CD14-positive monocyte (primary cell): ENCODE measurements around the gene GRID1. TPM values are rescaled to one million over a fixed set of nuclear protein-coding genes. Genes with fewer than 3 reads are reported as not detected.
A peak's percentile ranks its signal among the peaks of the same experiment; 100 is the strongest.

Experiments
- DNase-seq, 3 donors: peaks; one replicate each; pipeline ENCODE4 v3.0.0-alpha.2; 2011 to 2022
- H2AFZ ChIP-seq: 2 replicates; pipeline ENCODE4 v1.6.0; 2012; ENCODE audit warnings: mild to moderate bottlenecking, low read depth, low read length, inconsistent platforms; ENCODE audit not compliant: insufficient read depth, poor library complexity, severe bottlenecking
- H3K27ac ChIP-seq, 2 donors: 1 replicate in 1 of 2; 2 replicates in 1 of 2; pipeline ENCODE4 v1.5.1; 2012 to 2013; ENCODE audit warnings: low read length in 2 of 2, control low read depth in 1 of 2, inconsistent platforms in 1 of 2, low read depth in 1 of 2, mild to moderate bottlenecking in 1 of 2
- H3K27me3 ChIP-seq, 2 donors: one replicate each; pipeline versions ENCODE4 v1.6.0 to v1.6.1; 2011 to 2013; ENCODE audit warnings: low read length in 2 of 2; ENCODE audit not compliant: control insufficient read depth in 2 of 2, insufficient read depth in 2 of 2
- H3K36me3 ChIP-seq, 2 donors: replicated peaks in 1 of 2; 1 replicate in 1 of 2; 2 replicates in 1 of 2; pipeline versions ENCODE4 v1.5.1 to v1.6.1; 2012 to 2013; ENCODE audit warnings: low read length in 2 of 2, control low read depth in 1 of 2, inconsistent platforms in 1 of 2, mild to moderate bottlenecking in 1 of 2; ENCODE audit not compliant: insufficient read depth in 2 of 2, control insufficient read depth in 1 of 2
- H3K4me1 ChIP-seq, 2 donors: 1 replicate in 1 of 2; 2 replicates in 1 of 2; pipeline versions ENCODE4 v1.5.1 to v1.6.1; 2012 to 2013; ENCODE audit warnings: low read length in 2 of 2, control low read depth in 1 of 2, inconsistent platforms in 1 of 2, mild to moderate bottlenecking in 1 of 2, moderate library complexity in 1 of 2; ENCODE audit not compliant: insufficient read depth in 2 of 2, control insufficient read depth in 1 of 2
- H3K4me2 ChIP-seq: replicated peaks from 2 replicates; pipeline ENCODE3; 2012; ENCODE audit warnings: low read length, moderate library complexity, mild to moderate bottlenecking; ENCODE audit not compliant: poor library complexity, severe bottlenecking; ENCODE audit errors: extremely low read depth
- H3K4me3 ChIP-seq, 3 experiments: fragments of 200-600 bp in 1 of 3; sonication (generic) in 1 of 3; replicated peaks in 1 of 3; 1 replicate in 2 of 3; 2 replicates in 1 of 3; pipeline ENCODE4 v1.5.1; 2011 to 2013; ENCODE audit warnings: low read length in 3 of 3, mild to moderate bottlenecking in 3 of 3, control low read depth in 2 of 3, low read depth in 2 of 3, inconsistent platforms in 1 of 3, moderate library complexity in 1 of 3
- H3K79me2 ChIP-seq: 2 replicates; pipeline ENCODE4 v1.6.0; 2012; ENCODE audit warnings: mild to moderate bottlenecking, control low read depth, inconsistent platforms, low read length, moderate library complexity; ENCODE audit not compliant: insufficient read depth
- H3K9ac ChIP-seq: 2 replicates; pipeline ENCODE4 v1.6.0; 2017; ENCODE audit warnings: low read length, mild to moderate bottlenecking; ENCODE audit not compliant: insufficient read depth, poor library complexity, severe bottlenecking
- H3K9me3 ChIP-seq, 2 donors: replicated peaks in 1 of 2; 1 replicate in 1 of 2; 2 replicates in 1 of 2; pipeline versions ENCODE4 v1.5.1 to v1.6.1; 2012 to 2013; ENCODE audit warnings: low read length in 2 of 2, control low read depth in 1 of 2; ENCODE audit not compliant: control insufficient read depth in 1 of 2, insufficient read depth in 1 of 2
- H4K20me1 ChIP-seq: 2 replicates; pipeline ENCODE4 v1.6.0; 2012; ENCODE audit warnings: mild to moderate bottlenecking, low read length, control low read depth, moderate library complexity; ENCODE audit not compliant: insufficient read depth
- H3K27ac Mint-ChIP-seq, 7 donors: one replicate each; pipeline ENCODE4 v1.8.0; 2020; ENCODE audit warnings: mild to moderate bottlenecking in 7 of 7, mixed read lengths in 7 of 7, moderate library complexity in 6 of 7, inconsistent platforms in 2 of 7
- H3K27me3 Mint-ChIP-seq, 3 donors: one replicate each; pipeline ENCODE4 v1.8.0; 2021 to 2022; ENCODE audit warnings: low read depth in 3 of 3, mild to moderate bottlenecking in 3 of 3, mixed read lengths in 3 of 3, moderate library complexity in 3 of 3, inconsistent platforms in 1 of 3
- H3K36me3 Mint-ChIP-seq, 2 donors: one replicate each; pipeline ENCODE4 v1.8.0; 2020; ENCODE audit warnings: mixed read lengths in 2 of 2, inconsistent platforms in 1 of 2, mild to moderate bottlenecking in 1 of 2
- H3K4me1 Mint-ChIP-seq: one replicate; pipeline ENCODE4 v1.8.0; 2020; ENCODE audit warnings: mild to moderate bottlenecking, mixed read lengths
- H3K4me3 Mint-ChIP-seq, 2 donors: one replicate each; pipeline ENCODE4 v1.8.0; 2020; ENCODE audit warnings: mild to moderate bottlenecking in 2 of 2, mixed read lengths in 2 of 2, moderate library complexity in 1 of 2
- H3K9me3 Mint-ChIP-seq, 7 donors: one replicate each; pipeline ENCODE4 v1.8.0; 2020 to 2022; ENCODE audit warnings: mixed read lengths in 7 of 7, mild to moderate bottlenecking in 6 of 7, moderate library complexity in 6 of 7, inconsistent platforms in 2 of 7
- CTCF ChIP-seq: fragments of 200-600 bp; IDR thresholded peaks from one replicate; pipeline ENCODE4 v1.8.0; 2022; ENCODE audit warnings: antibody characterized with exemption, mild to moderate bottlenecking
- WGBS: methylation state at CpG from one replicate; pipeline ENCODE4 v1.1.5; 2013; ENCODE audit warnings: missing lambda C conversion rate; ENCODE audit not compliant: insufficient coverage; 5-methylcytosine and 5-hydroxymethylcytosine counted together
- intact Hi-C, 2 donors: fragments of 100-400 bp; cut with micrococcal nuclease; formaldehyde crosslinking; loops; one replicate each; pipeline versions ENCODE4 v1.15.0 to v1.15.1; 2023
- polyA plus RNA-seq, 3 donors: library from polyadenylated mRNA; depleted of rRNA in 1 of 3; unstranded in 2 of 3; stranded (reverse) in 1 of 3; fragments of 300-500 nt in 2 of 3; fragments of >200 nt in 1 of 3; fragmentation: Illumina TruSeq in 2 of 3; gene quantifications; 1 replicate in 2 of 3; 2 replicates in 1 of 3; pipeline ENCODE4 v1.2.3, GENCODE V29; 2012 to 2021

Gene GRID1
- polyA plus RNA-seq, 3 donors = not detected

DNA sequence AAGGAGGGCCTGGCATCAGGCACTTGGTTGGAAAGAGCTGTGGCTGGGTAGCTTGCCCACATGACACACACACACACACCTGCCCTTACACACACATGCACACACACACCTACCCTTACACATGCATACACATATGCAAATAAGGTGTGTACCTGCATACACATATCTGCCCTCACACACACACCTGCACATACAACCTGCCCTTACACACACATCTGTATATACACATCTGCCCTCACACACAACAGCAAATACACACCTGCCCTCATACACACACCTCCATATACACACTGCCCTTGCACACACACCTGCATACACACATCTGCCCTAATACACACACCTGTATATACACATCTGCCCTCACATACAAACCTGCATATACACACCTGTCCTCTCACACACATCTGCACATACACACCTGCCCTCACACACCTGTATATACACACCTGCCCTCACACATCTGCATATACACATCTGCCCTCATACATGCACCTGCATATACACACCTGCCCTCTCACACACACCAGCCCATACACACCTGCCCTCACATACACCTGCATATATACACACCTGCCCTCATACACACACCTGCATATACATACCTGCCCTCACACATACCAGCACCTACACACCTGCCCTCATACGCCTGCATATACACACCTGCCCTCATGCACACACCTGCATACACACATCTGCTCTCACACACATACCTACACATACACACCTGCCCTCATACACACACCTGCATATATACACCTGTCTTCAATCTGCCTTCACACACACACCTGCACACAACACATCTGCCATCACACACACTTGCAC lies 82.9 kb downstream of the GRID1 start:
- no peaks in the 10 kb centered on the region for H3K4me1 ChIP-seq
- H3K9me3 ChIP-seq = peaks cover 0 to 8% of the 10 kb centered on the region in 2 donors
- no peak for DNase-seq
- Mint-ChIP-seq H3K4me1 (no peaks in the 10 kb centered on the region), H3K4me3 (no peak overlapping the region), H3K27ac (peak overlapping the region in 1 of 7 donors; percentile 67), H3K36me3 (no peaks in the 10 kb centered on the region), H3K9me3 (peaks cover 0 to 12% (median 8%) of the 10 kb centered on the region in 7 donors), H3K27me3 (peaks cover 2 to 6% (median 2%) of the 10 kb centered on the region in 3 donors)
- H3K36me3 ChIP-seq = no peaks in the 10 kb centered on the region
- TF ChIP-seq CTCF = no peak
- H3K27ac ChIP-seq = no peak overlapping the region
- H3K9ac ChIP-seq = no peak overlapping the region
- no peak overlapping the region for H2AFZ ChIP-seq
- H3K79me2 ChIP-seq = no peaks in the 10 kb centered on the region
- WGBS = 95% methylated on average over 1 of the region's 1 CpG
- H3K27me3 ChIP-seq = no peaks in the 10 kb centered on the region
- H3K4me3 ChIP-seq = no peak overlapping the region
- H3K4me2 ChIP-seq = no peak overlapping the region
- intact Hi-C loops = no loop called here
- no peaks in the 10 kb centered on the region for H4K20me1 ChIP-seq

DNA sequence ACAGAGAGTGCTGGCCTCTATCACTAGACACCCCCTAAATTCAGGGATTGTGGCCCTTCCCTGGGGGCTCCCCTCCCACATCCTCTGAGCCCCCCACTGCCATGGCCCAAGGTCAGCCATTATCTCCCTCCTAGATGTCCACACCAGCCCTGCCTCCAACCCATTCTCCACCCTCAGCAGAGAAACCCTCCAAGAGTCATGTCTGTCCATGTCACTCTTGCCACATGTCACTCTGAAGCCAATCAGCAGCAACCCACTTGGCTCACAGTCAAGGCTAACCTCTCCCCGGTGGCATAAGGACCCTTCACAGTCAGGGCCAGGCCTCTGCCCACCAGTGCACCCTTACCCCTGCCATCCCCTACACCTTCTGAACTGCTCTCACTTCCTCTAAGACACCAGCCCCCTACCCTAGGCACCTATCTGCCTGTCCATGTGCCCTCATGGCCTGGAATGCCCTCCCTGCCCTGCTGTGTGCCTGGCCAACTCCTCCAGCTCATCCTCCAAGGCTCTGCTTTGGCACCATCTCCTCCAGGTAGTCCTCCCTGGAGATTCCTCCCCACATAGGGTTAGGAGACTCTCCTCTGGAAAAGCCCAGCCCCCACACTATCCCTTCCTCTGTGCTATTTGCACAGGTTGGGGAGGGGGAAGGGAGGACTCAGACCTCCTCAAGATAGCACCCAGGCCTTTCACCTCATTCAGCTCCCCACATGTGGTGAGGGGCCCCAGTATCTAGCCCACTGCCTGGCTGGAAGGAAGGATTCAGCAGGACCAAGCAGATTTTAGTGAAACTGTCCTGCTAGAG lies 83.7 kb downstream of the GRID1 start:
- Histone ChIP-seq H4K20me1 (no peaks in the 10 kb centered on the region), H3K4me2 (no peak overlapping the region), H3K9me3 (peaks cover 0 to 8% of the 10 kb centered on the region in 2 donors), H3K79me2 (no peaks in the 10 kb centered on the region), H3K36me3 (no peaks in the 10 kb centered on the region), H3K27me3 (no peaks in the 10 kb centered on the region), H2AFZ (no peak overlapping the region), H3K27ac (no peak overlapping the region), H3K4me3 (no peak overlapping the region), H3K4me1 (no peaks in the 10 kb centered on the region), H3K9ac (no peak overlapping the region)
- Mint-ChIP-seq H3K9me3 (peaks cover 0 to 15% (median 8%) of the 10 kb centered on the region in 7 donors), H3K27ac (no peak overlapping the region), H3K4me1 (no peaks in the 10 kb centered on the region), H3K36me3 (no peaks in the 10 kb centered on the region), H3K27me3 (peaks cover 0 to 6% (median 2%) of the 10 kb centered on the region in 3 donors), H3K4me3 (no peak overlapping the region)
- TF ChIP-seq CTCF = no peak
- WGBS = 86% methylated on average over 1 of the region's 1 CpG
- intact Hi-C loops = no loop called here
- DNase-seq = no peak
